OCI-LY3 (cell line): ENCODE results near the gene VWA1.
"Not testable (repeated sequence)": the region's sequence is repeated elsewhere in the genome, so short reads cannot be mapped to it uniquely, and the experiment has no call there.

Experiments used
- H2AFZ ChIP-seq: fragments of 200-600, 300-600 bp; shearing (Covaris generic); 2 replicates; pipeline ENCODE4 v1.6.0; 2014; ENCODE audit warnings: antibody characterized with exemption, low read depth, low read length
- H3K27ac ChIP-seq: fragments of 200-600, 300-600 bp; sonication (generic); 2 replicates; pipeline ENCODE4 v1.5.1; 2014; ENCODE audit warnings: mild to moderate bottlenecking, low read length, moderate library complexity, mixed read lengths
- H3K27me3 ChIP-seq: fragments of 200-600, 300-600 bp; sonication (generic); 2 replicates; pipeline ENCODE4 v1.6.1; 2014; ENCODE audit warnings: low read depth, low read length, mixed read lengths
- H3K36me3 ChIP-seq: fragments of 200-600, 300-600 bp; sonication (generic); replicated peaks from 2 replicates; pipeline ENCODE3; 2014; ENCODE audit warnings: low read depth, low read length, mixed read lengths
- H3K4me1 ChIP-seq: fragments of 300-600, 200-600 bp; sonication (generic); 2 replicates; pipeline ENCODE4 v1.6.1; 2014; ENCODE audit warnings: low read length, mixed read lengths
- H3K4me2 ChIP-seq: fragments of 200-600, 300-600 bp; sonication (generic); 2 replicates; pipeline ENCODE4 v1.6.1; 2014; ENCODE audit warnings: low read length, mixed read lengths
- H3K4me3 ChIP-seq: fragments of 300-600, 200-600 bp; sonication (generic); 2 replicates; pipeline ENCODE4 v1.5.1; 2014; ENCODE audit warnings: antibody characterized with exemption, mild to moderate bottlenecking, low read length, moderate library complexity
- H3K79me2 ChIP-seq: fragments of 300-600, 200-600 bp; shearing (Covaris generic); 2 replicates; pipeline ENCODE4 v1.6.1; 2014; ENCODE audit warnings: mild to moderate bottlenecking, low read length, mixed read lengths
- H3K9ac ChIP-seq: fragments of 300-600, 200-600 bp; shearing (Covaris generic); 2 replicates; pipeline ENCODE4 v1.6.0; 2014; ENCODE audit warnings: mild to moderate bottlenecking, low read length, moderate library complexity
- H3K9me3 ChIP-seq: fragments of 200-600, 300-600 bp; shearing (Covaris generic); 2 replicates; pipeline ENCODE4 v1.6.1; 2014; ENCODE audit warnings: low read length, mixed read lengths; ENCODE audit not compliant: insufficient read depth
- H4K20me1 ChIP-seq: fragments of 200-600, 300-600 bp; sonication (generic); 2 replicates; pipeline ENCODE4 v1.6.1; 2016; ENCODE audit warnings: low read length, mixed read lengths; ENCODE audit not compliant: insufficient read depth
- EZH2phosphoT487 ChIP-seq: fragments of 200-600 bp; shearing (Covaris generic); IDR thresholded peaks from 2 replicates; pipeline ENCODE4 v1.6.1; 2018; ENCODE audit warnings: antibody characterized with exemption, mixed run types, low read depth
- TF ChIP-seq, protein P1 (sequence below): fragments of 200-600, 300-600 bp; sonication (generic); IDR thresholded peaks from 2 replicates; pipeline ENCODE4 v1.5.1; 2014; ENCODE audit warnings: antibody characterized with exemption, low read length, low read depth

Gene VWA1

DNA sequence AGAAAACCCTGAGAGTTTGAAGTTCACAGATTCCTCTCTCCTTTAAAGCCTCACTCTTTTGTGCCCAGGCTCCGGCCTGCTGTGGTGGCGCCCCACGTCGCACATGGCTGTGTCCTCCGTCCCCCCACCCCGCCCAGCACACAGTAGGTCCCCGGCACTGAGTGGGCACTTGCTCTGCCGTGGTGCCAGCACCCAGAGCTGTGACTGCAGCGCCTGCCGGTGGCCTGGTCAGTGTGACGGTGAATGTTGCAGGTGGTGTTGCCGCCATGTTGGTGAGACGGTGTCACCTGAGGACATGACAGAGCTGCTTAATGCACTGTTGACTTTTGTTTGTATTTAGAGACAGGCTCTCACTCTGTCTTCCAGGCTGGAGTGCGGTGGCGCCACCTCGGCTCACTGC is 17.4 kb downstream of the VWA1 start:
- no peak for TF ChIP-seq EZH2phosphoT487
- TF ChIP-seq, protein P1, sequence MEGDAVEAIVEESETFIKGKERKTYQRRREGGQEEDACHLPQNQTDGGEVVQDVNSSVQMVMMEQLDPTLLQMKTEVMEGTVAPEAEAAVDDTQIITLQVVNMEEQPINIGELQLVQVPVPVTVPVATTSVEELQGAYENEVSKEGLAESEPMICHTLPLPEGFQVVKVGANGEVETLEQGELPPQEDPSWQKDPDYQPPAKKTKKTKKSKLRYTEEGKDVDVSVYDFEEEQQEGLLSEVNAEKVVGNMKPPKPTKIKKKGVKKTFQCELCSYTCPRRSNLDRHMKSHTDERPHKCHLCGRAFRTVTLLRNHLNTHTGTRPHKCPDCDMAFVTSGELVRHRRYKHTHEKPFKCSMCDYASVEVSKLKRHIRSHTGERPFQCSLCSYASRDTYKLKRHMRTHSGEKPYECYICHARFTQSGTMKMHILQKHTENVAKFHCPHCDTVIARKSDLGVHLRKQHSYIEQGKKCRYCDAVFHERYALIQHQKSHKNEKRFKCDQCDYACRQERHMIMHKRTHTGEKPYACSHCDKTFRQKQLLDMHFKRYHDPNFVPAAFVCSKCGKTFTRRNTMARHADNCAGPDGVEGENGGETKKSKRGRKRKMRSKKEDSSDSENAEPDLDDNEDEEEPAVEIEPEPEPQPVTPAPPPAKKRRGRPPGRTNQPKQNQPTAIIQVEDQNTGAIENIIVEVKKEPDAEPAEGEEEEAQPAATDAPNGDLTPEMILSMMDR: no peak
- no peak overlapping the region for H3K4me3 ChIP-seq
- H3K4me2 ChIP-seq: no peak overlapping the region

GRCh38 chr1:1454286-1455056 is 19.0 kb downstream of the VWA1 start:
- H3K9ac ChIP-seq, H4K20me1 ChIP-seq, H3K79me2 ChIP-seq, H3K36me3 ChIP-seq, H3K4me3 ChIP-seq, H3K4me1 ChIP-seq, H3K27me3 ChIP-seq, H3K27ac ChIP-seq, H3K4me2 ChIP-seq, H3K9me3 ChIP-seq, H2AFZ ChIP-seq: not testable (repeated sequence)

More for the DNA sequence above, 17.4 kb downstream of the VWA1 start:
- H3K36me3 ChIP-seq: no peaks in the 10 kb centered on the region
- H3K27ac ChIP-seq: no peak overlapping the region
- H3K79me2 ChIP-seq: no peaks in the 10 kb centered on the region
- H4K20me1 ChIP-seq: no peaks in the 10 kb centered on the region
- no peaks in the 10 kb centered on the region for H3K4me1 ChIP-seq
- no peak overlapping the region for H3K9ac ChIP-seq
- H3K9me3 ChIP-seq: no peaks in the 10 kb centered on the region
- H2AFZ ChIP-seq: no peak overlapping the region
- no peaks in the 10 kb centered on the region for H3K27me3 ChIP-seq

GRCh38 chr1:1455366-1455884 is 19.9 kb downstream of the VWA1 start:
- Histone ChIP-seq H3K4me1 (no peaks in the 10 kb centered on the region), H3K4me3 (no peak overlapping the region), H3K4me2 (no peak overlapping the region), H3K36me3 (no peaks in the 10 kb centered on the region), H3K27ac (no peak overlapping the region), H3K9me3 (no peaks in the 10 kb centered on the region), H4K20me1 (no peaks in the 10 kb centered on the region), H3K79me2 (no peaks in the 10 kb centered on the region), H3K9ac (no peak overlapping the region), H3K27me3 (no peaks in the 10 kb centered on the region), H2AFZ (no peak overlapping the region)
- TF ChIP-seq EZH2phosphoT487: no peak
- TF ChIP-seq, protein P1: no peak

GRCh38 chr1:1455934-1456333 is 20.4 kb downstream of the VWA1 start:
- not testable (repeated sequence) for H2AFZ ChIP-seq, H3K9ac ChIP-seq, H3K4me2 ChIP-seq, H3K9me3 ChIP-seq, H3K36me3 ChIP-seq, H3K4me3 ChIP-seq, H3K79me2 ChIP-seq, H4K20me1 ChIP-seq, H3K4me1 ChIP-seq, H3K27ac ChIP-seq, H3K27me3 ChIP-seq

GRCh38 chr1:1456683-1457255 is 21.3 kb downstream of the VWA1 start:
- not testable (repeated sequence) for H2AFZ ChIP-seq, H3K79me2 ChIP-seq, H3K4me1 ChIP-seq, H3K4me2 ChIP-seq, H3K9me3 ChIP-seq, H3K4me3 ChIP-seq, H4K20me1 ChIP-seq, H3K27me3 ChIP-seq, H3K27ac ChIP-seq, H3K36me3 ChIP-seq, H3K9ac ChIP-seq

DNA sequence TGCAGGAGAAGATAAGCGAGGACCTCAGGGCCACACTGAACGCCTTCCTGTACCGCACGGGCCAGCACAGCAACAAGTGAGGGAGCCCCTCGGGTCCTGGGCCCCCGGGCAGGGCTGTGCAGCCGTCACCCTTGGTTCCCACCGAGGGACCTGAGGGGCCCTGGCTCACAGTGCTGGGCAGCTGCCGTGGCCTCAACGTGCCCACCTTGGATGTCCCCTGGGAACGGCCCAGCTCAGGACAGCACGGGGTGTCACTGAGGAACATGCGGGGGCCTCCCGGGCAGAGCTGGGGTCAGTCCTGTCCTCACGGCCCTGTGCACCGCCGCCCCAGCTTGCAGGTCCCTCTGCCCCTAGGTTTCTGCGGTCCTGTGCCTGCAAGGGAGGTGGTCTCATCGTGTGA is 23.7 kb downstream of the VWA1 start:
- H3K4me3 ChIP-seq, H2AFZ ChIP-seq, H3K27me3 ChIP-seq, H3K27ac ChIP-seq, H4K20me1 ChIP-seq, H3K9me3 ChIP-seq, H3K36me3 ChIP-seq, H3K79me2 ChIP-seq, H3K9ac ChIP-seq, H3K4me2 ChIP-seq: not testable (repeated sequence)
- H3K4me1 ChIP-seq: peaks cover 19% of the 10 kb centered on the region

DNA sequence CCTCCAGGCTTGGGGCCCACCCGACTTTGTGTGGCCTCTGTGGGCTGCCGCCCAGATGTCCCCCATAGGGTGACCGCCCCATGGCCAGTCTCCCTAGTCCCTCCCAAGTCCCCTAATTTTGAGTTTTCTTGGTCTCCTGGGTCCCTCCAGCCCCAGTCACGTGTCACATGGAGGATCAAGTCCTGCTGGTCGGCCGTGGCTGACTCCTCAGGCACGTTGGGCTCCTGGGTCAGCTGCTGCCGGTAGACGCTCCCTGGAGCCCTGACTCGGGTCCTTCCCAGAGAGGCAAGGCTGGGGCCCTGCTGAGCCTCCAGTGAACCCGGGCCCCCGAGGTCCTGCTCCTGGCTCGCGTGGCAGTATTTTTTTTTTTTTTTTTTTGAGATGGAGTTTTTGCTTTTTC is 24.2 kb downstream of the VWA1 start:
- not testable (repeated sequence) for H3K36me3 ChIP-seq, H2AFZ ChIP-seq, H3K79me2 ChIP-seq, H3K4me2 ChIP-seq, H3K9me3 ChIP-seq, H3K4me3 ChIP-seq, H3K9ac ChIP-seq, H3K27me3 ChIP-seq, H4K20me1 ChIP-seq, H3K27ac ChIP-seq
- H3K4me1 ChIP-seq: peaks cover 24% of the 10 kb centered on the region
